ENCODE measurements around the gene ATP10A. TPM values are rescaled to one million over a fixed set of nuclear protein-coding genes. Genes with fewer than 3 reads are reported as not detected.

Gene ATP10A
- total RNA-seq, 2 experiments from 2014 or later, result 20.5 to 22.4 TPM

- Mint-ChIP-seq H3K4me1 (no peaks in the 10 kb centered on the region), H3K27me3 (no peaks in the 10 kb centered on the region), H3K36me3 (ENCODE audit: low read depth) (no peaks in the 10 kb centered on the region), H3K9me3 (ENCODE audit: low read depth) (no peaks in the 10 kb centered on the region), H3K27ac (no peak overlapping the region), H3K4me3 (no peak overlapping the region)
- ChIA-PET POLR2A (no interaction called here), CTCF (no interaction called here)
- ATAC-seq (no peak), DNase-seq (no peak)
- intact Hi-C loops (cut with DNase I, micrococcal nuclease), result no loop called here
Observed at GRCh38 chr15:25880411-25880810, 17.3 kb upstream of the ATP10A start.

- POLR2A ChIA-PET, result no interaction called here
- H3K4me1 Mint-ChIP-seq, result no peaks in the 10 kb centered on the region
- intact Hi-C loops (cut with DNase I, micrococcal nuclease), result no loop called here
- no peak overlapping the region for H3K4me3 Mint-ChIP-seq
- no peak overlapping the region for H3K27ac Mint-ChIP-seq
- DNase-seq (no peak), ATAC-seq (no peak)
- H3K9me3 Mint-ChIP-seq (ENCODE audit: low read depth), result no peaks in the 10 kb centered on the region
- no peaks in the 10 kb centered on the region for H3K27me3 Mint-ChIP-seq
- CTCF ChIA-PET, result interaction anchor here (0.7 kb wide), 1 partner anchor 99 kb away, joined by 3 read pairs; no protein-coding TSS in a partner anchor
- H3K36me3 Mint-ChIP-seq (ENCODE audit: low read depth), result no peaks in the 10 kb centered on the region
Observed at GRCh38 chr15:25879438-25879837, 16.3 kb upstream of the ATP10A start.

- DNase-seq (no peak), ATAC-seq (no peak)
- intact Hi-C loops (cut with DNase I, micrococcal nuclease), result no loop called here
- H3K36me3 Mint-ChIP-seq (ENCODE audit: low read depth), result no peaks in the 10 kb centered on the region
- ChIA-PET CTCF (interaction anchor here (0.9 to 1.6 kb wide), 3 partner anchors 9 to 94 kb away, joined by 3 to 4 read pairs (median 3); no protein-coding TSS in a partner anchor), POLR2A (no interaction called here)
- no peaks in the 10 kb centered on the region for H3K9me3 Mint-ChIP-seq (ENCODE audit: low read depth)
- H3K4me3 Mint-ChIP-seq, result no peak overlapping the region
- H3K4me1 Mint-ChIP-seq, result no peaks in the 10 kb centered on the region
- H3K27me3 Mint-ChIP-seq, result no peaks in the 10 kb centered on the region
- no peak overlapping the region for H3K27ac Mint-ChIP-seq
Observed at GRCh38 chr15:25877681-25878080, 14.6 kb upstream of the ATP10A start.

- intact Hi-C loops (cut with DNase I, micrococcal nuclease), result no loop called here
- H3K4me3 Mint-ChIP-seq, result no peak overlapping the region
- H3K4me1 Mint-ChIP-seq, result no peaks in the 10 kb centered on the region
- no peaks in the 10 kb centered on the region for H3K27me3 Mint-ChIP-seq
- ATAC-seq (no peak), DNase-seq (no peak)
- CTCF ChIA-PET, result interaction anchor here (1.6 kb wide), 1 partner anchor 93 kb away, joined by 3 read pairs; no protein-coding TSS in a partner anchor
- no peak overlapping the region for H3K27ac Mint-ChIP-seq
- POLR2A ChIA-PET, result no interaction called here
- H3K36me3 Mint-ChIP-seq (ENCODE audit: low read depth), result no peaks in the 10 kb centered on the region
- no peaks in the 10 kb centered on the region for H3K9me3 Mint-ChIP-seq (ENCODE audit: low read depth)
Observed at GRCh38 chr15:25876231-25877140, 13.4 kb upstream of the ATP10A start.

GRCh38 chr15:25875566-25875965 is 12.4 kb upstream of the ATP10A start:
- no peaks in the 10 kb centered on the region for H3K36me3 Mint-ChIP-seq (ENCODE audit: low read depth)
- intact Hi-C loops (cut with DNase I, micrococcal nuclease), result no loop called here
- CTCF ChIA-PET, result interaction anchor here (0.7 kb wide), 1 partner anchor 45 kb away, joined by 5 read pairs; no protein-coding TSS in a partner anchor
- H3K4me3 Mint-ChIP-seq, result no peak overlapping the region
- DNase-seq (no peak), ATAC-seq (no peak)
- POLR2A ChIA-PET, result no interaction called here
- H3K27ac Mint-ChIP-seq, result no peak overlapping the region
- H3K9me3 Mint-ChIP-seq (ENCODE audit: low read depth), result no peaks in the 10 kb centered on the region
- H3K4me1 Mint-ChIP-seq, result no peaks in the 10 kb centered on the region
- no peaks in the 10 kb centered on the region for H3K27me3 Mint-ChIP-seq

- CTCF ChIA-PET, result interaction anchor here (0.5 kb wide), 1 partner anchor 86 kb away, joined by 3 read pairs; no protein-coding TSS in a partner anchor
Observed at GRCh38 chr15:25874379-25874778, 11.3 kb upstream of the ATP10A start.

GRCh38 chr15:25871403-25871802 is 8.3 kb upstream of the ATP10A start:
- Mint-ChIP-seq H3K4me3 (no peak overlapping the region), H3K27me3 (no peaks in the 10 kb centered on the region), H3K36me3 (ENCODE audit: low read depth) (no peaks in the 10 kb centered on the region), H3K27ac (no peak overlapping the region), H3K9me3 (ENCODE audit: low read depth) (no peaks in the 10 kb centered on the region), H3K4me1 (peaks cover 2% of the 10 kb centered on the region)
- intact Hi-C loops (cut with DNase I, micrococcal nuclease), result no loop called here
- DNase-seq (no peak), ATAC-seq (no peak)
- CTCF ChIA-PET, result interaction anchor here (1.4 kb wide), 1 partner anchor 88 kb away, joined by 3 read pairs; no protein-coding TSS in a partner anchor
- POLR2A ChIA-PET, result no interaction called here

More at GRCh38 chr15:25874379-25874778, 11.3 kb upstream of the ATP10A start:
- intact Hi-C loops (cut with DNase I, micrococcal nuclease), result no loop called here
- no peaks in the 10 kb centered on the region for H3K36me3 Mint-ChIP-seq (ENCODE audit: low read depth)
- H3K4me3 Mint-ChIP-seq, result no peak overlapping the region
- peaks cover 2% of the 10 kb centered on the region for H3K4me1 Mint-ChIP-seq
- no peaks in the 10 kb centered on the region for H3K27me3 Mint-ChIP-seq
- no peak overlapping the region for H3K27ac Mint-ChIP-seq
- no peak for DNase-seq
- POLR2A ChIA-PET, result no interaction called here
- no peak for ATAC-seq
- no peaks in the 10 kb centered on the region for H3K9me3 Mint-ChIP-seq (ENCODE audit: low read depth)

GRCh38 chr15:25870938-25871337 is 7.8 kb upstream of the ATP10A start:
- no peaks in the 10 kb centered on the region for H3K27me3 Mint-ChIP-seq
- no peaks in the 10 kb centered on the region for H3K36me3 Mint-ChIP-seq (ENCODE audit: low read depth)
- ChIA-PET CTCF (interaction anchor here (1.4 kb wide), 1 partner anchor 87 kb away, joined by 3 read pairs; no protein-coding TSS in a partner anchor), POLR2A (no interaction called here)
- no peak for ATAC-seq
- no peak overlapping the region for H3K27ac Mint-ChIP-seq
- H3K4me3 Mint-ChIP-seq, result no peak overlapping the region
- peaks cover 2% of the 10 kb centered on the region for H3K4me1 Mint-ChIP-seq
- no peaks in the 10 kb centered on the region for H3K9me3 Mint-ChIP-seq (ENCODE audit: low read depth)
- intact Hi-C loops (cut with DNase I, micrococcal nuclease), result no loop called here
- no peak for DNase-seq

- intact Hi-C loops (cut with DNase I, micrococcal nuclease), result loop anchor here in 1 of 2 experiments (10.0 kb wide), 1 partner anchor 125 kb away; no protein-coding TSS in a partner anchor
- POLR2A ChIA-PET, result no interaction called here
- DNase-seq (no peak), ATAC-seq (no peak)
- Mint-ChIP-seq H3K9me3 (ENCODE audit: low read depth) (no peaks in the 10 kb centered on the region), H3K27ac (no peak overlapping the region), H3K4me1 (peaks cover 2% of the 10 kb centered on the region), H3K4me3 (no peak overlapping the region), H3K27me3 (no peaks in the 10 kb centered on the region), H3K36me3 (ENCODE audit: low read depth) (no peaks in the 10 kb centered on the region)
- CTCF ChIA-PET, result no interaction called here
Observed at GRCh38 chr15:25869701-25870100, 6.6 kb upstream of the ATP10A start.

GRCh38 chr15:25866874-25867273 is 3.7 kb upstream of the ATP10A start:
- Mint-ChIP-seq H3K36me3 (ENCODE audit: low read depth) (no peaks in the 10 kb centered on the region), H3K4me3 (no peak overlapping the region), H3K27ac (no peak overlapping the region), H3K9me3 (ENCODE audit: low read depth) (no peaks in the 10 kb centered on the region), H3K27me3 (no peaks in the 10 kb centered on the region), H3K4me1 (peaks cover 8% of the 10 kb centered on the region)
- ChIA-PET POLR2A (no interaction called here), CTCF (interaction anchor here (0.7 kb wide), 1 partner anchor 65 kb away, joined by 3 read pairs; no protein-coding TSS in a partner anchor)
- DNase-seq, result no peak
- no peak for ATAC-seq
- intact Hi-C loops (cut with DNase I, micrococcal nuclease), result loop anchor here in 1 of 2 experiments (10.0 kb wide), 1 partner anchor 122 kb away; no protein-coding TSS in a partner anchor

GRCh38 chr15:25866251-25866650 is 3.1 kb upstream of the ATP10A start:
- DNase-seq, result no peak
- Mint-ChIP-seq H3K27ac (no peak overlapping the region), H3K9me3 (ENCODE audit: low read depth) (no peaks in the 10 kb centered on the region), H3K4me1 (peaks cover 8% of the 10 kb centered on the region), H3K27me3 (no peaks in the 10 kb centered on the region), H3K36me3 (ENCODE audit: low read depth) (peaks cover 5% of the 10 kb centered on the region), H3K4me3 (no peak overlapping the region)
- POLR2A ChIA-PET, result no interaction called here
- intact Hi-C loops (cut with DNase I, micrococcal nuclease), result loop anchor here in 1 of 2 experiments (10.0 kb wide), 1 partner anchor 121 kb away; no protein-coding TSS in a partner anchor
- ATAC-seq, result no peak
- CTCF ChIA-PET, result interaction anchor here (0.9 kb wide), 1 partner anchor 68 kb away, joined by 4 read pairs; no protein-coding TSS in a partner anchor

GRCh38 chr15:25864966-25865365 is 1.8 kb upstream of the ATP10A start:
- intact Hi-C loops (cut with DNase I, micrococcal nuclease), result loop anchor here (5.0 to 10.0 kb wide), 3 partner anchors 120 to 428 kb away; partner anchors contain the start of gene UBE3A (in 1 of the 2)
- peaks cover 20% of the 10 kb centered on the region for H3K4me1 Mint-ChIP-seq
- H3K4me3 Mint-ChIP-seq, result no peak overlapping the region
- ATAC-seq (no peak), DNase-seq (no peak)
- POLR2A ChIA-PET, result no interaction called here
- no peak overlapping the region for H3K27ac Mint-ChIP-seq
- H3K9me3 Mint-ChIP-seq (ENCODE audit: low read depth), result no peaks in the 10 kb centered on the region
- CTCF ChIA-PET, result no interaction called here
- H3K36me3 Mint-ChIP-seq (ENCODE audit: low read depth), result peaks cover 18% of the 10 kb centered on the region
- H3K27me3 Mint-ChIP-seq, result no peaks in the 10 kb centered on the region
